Right lobe of liver (tissue), 4 donors: ENCODE measurements around the gene DCC.

Source experiments
- CTCF ChIP-seq, 4 donors: fragments of 200-600 bp in 3 of 4; fragments of 450-650 bp in 1 of 4; IDR thresholded peaks; one replicate each; pipeline versions ENCODE4 v1.5.1 to v1.8.0; 2016 to 2022; ENCODE audit warnings: antibody characterized with exemption in 4 of 4, mild to moderate bottlenecking in 2 of 4
- POLR2A ChIP-seq: fragments of 450-650 bp; IDR thresholded peaks from one replicate; pipeline ENCODE4 v1.6.1; 2017; ENCODE audit warnings: antibody characterized with exemption, mild to moderate bottlenecking
- donor health status: DM: no; HTN: no; CAD: no.
- donor health status: DM: no; HTN: no; CAD: no.
- donor health status: DM: no; HTN: yes; CAD: no.

DNA sequence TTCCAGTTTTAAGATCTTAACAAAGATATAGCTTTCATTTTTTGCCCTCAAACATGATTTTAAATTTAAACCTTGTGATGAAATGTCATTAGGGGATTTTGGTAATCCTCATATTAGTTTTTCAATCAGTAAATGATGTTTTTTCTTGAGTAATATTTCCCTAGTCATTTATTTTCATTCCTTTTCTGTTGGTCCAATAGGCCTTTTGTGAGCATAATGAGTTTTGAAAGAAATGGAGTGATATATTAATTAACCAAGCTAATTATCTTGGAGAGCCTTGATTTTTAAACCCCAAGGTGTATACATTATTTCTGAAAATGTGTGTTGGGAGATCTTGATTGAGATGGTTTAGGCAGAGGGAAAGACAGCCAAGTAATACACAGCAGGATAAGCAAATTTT, 46.3 kb downstream of the DCC start:
- TF ChIP-seq POLR2A (no peak), CTCF (IDR thresholded peaks at IDR 0.05) (no peak)
